Immature natural killer cell (primary cell): ENCODE measurements around the gene FMO1. TPM values are rescaled to one million over a fixed set of nuclear protein-coding genes. Genes with fewer than 3 reads are reported as not detected.

Experiments
- DNase-seq, 3 donors: peaks; one replicate each; pipeline ENCODE4 v3.0.0; 2022; ENCODE audit warnings: mixed read lengths in 1 of 3
- H3K27ac Mint-ChIP-seq, 6 donors: one replicate each; pipeline ENCODE4 v1.8.0; 2020; ENCODE audit warnings: mixed read lengths in 6 of 6, mild to moderate bottlenecking in 5 of 6, inconsistent platforms in 4 of 6, moderate library complexity in 3 of 6
- H3K27me3 Mint-ChIP-seq, 3 donors: one replicate each; pipeline ENCODE4 v1.8.0; 2020 to 2021; ENCODE audit warnings: low read depth in 3 of 3, mild to moderate bottlenecking in 3 of 3, mixed read lengths in 3 of 3, moderate library complexity in 3 of 3, inconsistent platforms in 1 of 3
- H3K36me3 Mint-ChIP-seq, 3 donors: one replicate each; pipeline ENCODE4 v1.8.0; 2020; ENCODE audit warnings: mixed read lengths in 3 of 3, inconsistent platforms in 2 of 3, mild to moderate bottlenecking in 2 of 3
- H3K4me1 Mint-ChIP-seq, 2 donors: one replicate each; pipeline ENCODE4 v1.8.0; 2020; ENCODE audit warnings: inconsistent platforms in 2 of 2, mild to moderate bottlenecking in 2 of 2, mixed read lengths in 2 of 2, moderate library complexity in 1 of 2
- H3K4me3 Mint-ChIP-seq, 5 donors: one replicate each; pipeline ENCODE4 v1.8.0; 2020; ENCODE audit warnings: mild to moderate bottlenecking in 5 of 5, mixed read lengths in 5 of 5, inconsistent platforms in 3 of 5, moderate library complexity in 3 of 5
- H3K9me3 Mint-ChIP-seq, 6 donors: one replicate each; pipeline ENCODE4 v1.8.0; 2020; ENCODE audit warnings: mild to moderate bottlenecking in 6 of 6, mixed read lengths in 6 of 6, inconsistent platforms in 4 of 6, moderate library complexity in 3 of 6
- polyA plus RNA-seq, 3 donors: library from polyadenylated mRNA; unstranded; fragments of 300-500 nt; fragmentation: Illumina TruSeq; gene quantifications; one replicate each; pipeline ENCODE4 v1.2.3, GENCODE V29; 2021

FMO1 gene
- polyA plus RNA-seq, 3 donors from 2014 or later: not detected

- H3K4me3 Mint-ChIP-seq: peak overlapping the region in 4 of 5 donors; percentile 66 to 77 (median 74)
- no peaks in the 10 kb centered on the region for H3K36me3 Mint-ChIP-seq
- H3K27ac Mint-ChIP-seq: no peak overlapping the region
- H3K9me3 Mint-ChIP-seq: no peaks in the 10 kb centered on the region
- no peak for DNase-seq
- peaks cover 7 to 12% of the 10 kb centered on the region in 2 donors for H3K4me1 Mint-ChIP-seq
- H3K27me3 Mint-ChIP-seq: peaks cover 5 to 30% (median 12%) of the 10 kb centered on the region in 3 donors
Measured at GRCh38 chr1:171251042-171251951, 3.0 kb downstream of the FMO1 start.

DNA sequence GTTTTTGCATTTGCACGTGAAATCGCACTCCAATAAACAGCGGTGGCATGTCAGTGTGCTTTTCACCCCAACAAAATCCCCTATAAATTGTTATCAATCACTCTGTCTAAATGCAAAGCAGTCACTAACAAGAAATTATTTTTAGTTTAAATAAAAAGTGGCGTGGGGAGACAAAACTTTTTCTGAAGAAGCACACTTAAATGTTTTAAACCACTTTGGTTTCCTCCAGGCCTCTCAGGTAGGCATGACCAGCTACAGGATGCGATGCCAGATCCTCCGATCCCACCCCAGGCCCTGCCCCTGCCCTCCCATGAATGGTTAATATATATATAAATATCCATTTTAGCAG, 3.6 kb downstream of the FMO1 start:
- peak overlapping the region in 2 of 5 donors; percentile 77 for H3K4me3 Mint-ChIP-seq
- H3K36me3 Mint-ChIP-seq: no peaks in the 10 kb centered on the region
- H3K9me3 Mint-ChIP-seq: no peaks in the 10 kb centered on the region
- peaks cover 5 to 33% (median 12%) of the 10 kb centered on the region in 3 donors for H3K27me3 Mint-ChIP-seq
- peaks cover 7 to 12% of the 10 kb centered on the region in 2 donors for H3K4me1 Mint-ChIP-seq
- no peak overlapping the region for H3K27ac Mint-ChIP-seq
- DNase-seq: no peak

DNA sequence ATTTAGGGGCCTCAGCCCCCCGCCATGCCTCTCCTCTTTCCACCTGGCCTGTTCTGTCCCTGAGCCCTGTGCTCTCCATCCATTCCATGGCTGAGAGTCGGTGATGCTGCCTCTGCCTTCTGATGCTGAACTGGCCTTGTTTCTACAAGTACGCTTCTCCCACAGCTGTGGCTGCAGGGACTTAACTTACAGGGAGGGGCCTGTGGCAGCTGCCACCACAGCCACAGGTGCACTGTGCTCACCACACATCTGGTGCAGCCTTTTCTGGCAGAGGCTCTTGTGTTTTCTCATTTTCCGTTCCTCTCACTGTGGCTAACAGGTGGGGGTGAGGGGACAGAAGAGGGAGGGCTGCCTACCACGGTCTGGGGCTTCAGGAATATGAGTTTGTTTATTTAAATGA, 4.2 kb downstream of the FMO1 start:
- no peaks in the 10 kb centered on the region for H3K9me3 Mint-ChIP-seq
- no peaks in the 10 kb centered on the region for H3K36me3 Mint-ChIP-seq
- peaks cover 7 to 12% of the 10 kb centered on the region in 2 donors for H3K4me1 Mint-ChIP-seq
- peaks cover 5 to 32% (median 11%) of the 10 kb centered on the region in 3 donors for H3K27me3 Mint-ChIP-seq
- peak overlapping the region in 3 of 5 donors; percentile 42 to 60 (median 50) for H3K4me3 Mint-ChIP-seq
- no peak for DNase-seq
- H3K27ac Mint-ChIP-seq: no peak overlapping the region

GRCh38 chr1:171254859-171255258, 6.6 kb downstream of the FMO1 start:
- Mint-ChIP-seq H3K36me3 (no peaks in the 10 kb centered on the region), H3K9me3 (no peaks in the 10 kb centered on the region), H3K4me1 (peaks cover 7 to 12% of the 10 kb centered on the region in 2 donors), H3K27ac (no peak overlapping the region), H3K4me3 (no peak overlapping the region), H3K27me3 (peaks cover 3 to 30% (median 5%) of the 10 kb centered on the region in 3 donors)
- DNase-seq: no peak

- H3K4me1 Mint-ChIP-seq: peaks cover 2 to 12% of the 10 kb centered on the region in 2 donors
- no peak overlapping the region for H3K4me3 Mint-ChIP-seq
- no peaks in the 10 kb centered on the region for H3K9me3 Mint-ChIP-seq
- peaks cover 3 to 19% (median 5%) of the 10 kb centered on the region in 3 donors for H3K27me3 Mint-ChIP-seq
- DNase-seq: no peak
- no peaks in the 10 kb centered on the region for H3K36me3 Mint-ChIP-seq
- H3K27ac Mint-ChIP-seq: no peak overlapping the region
Measured at GRCh38 chr1:171256940-171257606, 8.8 kb downstream of the FMO1 start.

GRCh38 chr1:171257607-171258076, 9.3 kb downstream of the FMO1 start:
- H3K36me3 Mint-ChIP-seq: no peaks in the 10 kb centered on the region
- no peaks in the 10 kb centered on the region for H3K9me3 Mint-ChIP-seq
- no peak for DNase-seq
- no peak overlapping the region for H3K27ac Mint-ChIP-seq
- peaks cover 2 to 15% (median 3%) of the 10 kb centered on the region in 3 donors for H3K27me3 Mint-ChIP-seq
- H3K4me1 Mint-ChIP-seq: peaks cover 0 to 7% of the 10 kb centered on the region in 2 donors
- H3K4me3 Mint-ChIP-seq: no peak overlapping the region

DNA sequence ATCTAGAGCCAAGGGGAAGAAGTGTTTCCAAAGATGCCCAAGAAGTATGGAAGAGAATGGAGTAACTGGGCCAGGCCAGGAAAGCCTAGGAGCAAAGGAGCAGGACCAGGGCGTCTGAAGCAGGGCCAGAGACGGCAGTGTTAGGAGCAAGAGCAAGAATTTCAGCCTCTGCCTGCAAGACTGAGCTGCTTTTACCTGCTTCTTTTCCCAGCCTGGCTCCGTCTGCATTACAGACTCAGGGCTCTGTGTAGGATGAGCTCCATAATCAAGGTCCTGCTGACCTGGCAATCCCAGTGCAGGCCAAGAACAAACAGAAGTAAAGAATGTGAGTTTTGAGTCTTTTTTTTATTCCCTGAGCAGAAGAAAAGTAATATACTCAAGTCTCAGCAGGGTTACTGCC, 10.1 kb downstream of the FMO1 start:
- Mint-ChIP-seq H3K27ac (no peak overlapping the region), H3K4me3 (no peak overlapping the region), H3K4me1 (no peaks in the 10 kb centered on the region), H3K9me3 (no peaks in the 10 kb centered on the region), H3K27me3 (peaks cover 0 to 10% (median 2%) of the 10 kb centered on the region in 3 donors), H3K36me3 (no peaks in the 10 kb centered on the region)
- DNase-seq: no peak

GRCh38 chr1:171258943-171259342, 10.6 kb downstream of the FMO1 start:
- H3K36me3 Mint-ChIP-seq: no peaks in the 10 kb centered on the region
- H3K27ac Mint-ChIP-seq: no peak overlapping the region
- no peak overlapping the region for H3K4me3 Mint-ChIP-seq
- H3K9me3 Mint-ChIP-seq: no peaks in the 10 kb centered on the region
- DNase-seq: no peak
- H3K27me3 Mint-ChIP-seq: peaks cover 0 to 11% (median 2%) of the 10 kb centered on the region in 3 donors
- no peaks in the 10 kb centered on the region for H3K4me1 Mint-ChIP-seq

- Mint-ChIP-seq H3K27ac (no peak overlapping the region), H3K36me3 (no peaks in the 10 kb centered on the region), H3K27me3 (peaks cover 0 to 9% (median 1%) of the 10 kb centered on the region in 3 donors), H3K9me3 (no peaks in the 10 kb centered on the region), H3K4me1 (no peaks in the 10 kb centered on the region), H3K4me3 (no peak overlapping the region)
- DNase-seq: no peak
Measured at GRCh38 chr1:171261336-171261735, 13.0 kb downstream of the FMO1 start.

DNA sequence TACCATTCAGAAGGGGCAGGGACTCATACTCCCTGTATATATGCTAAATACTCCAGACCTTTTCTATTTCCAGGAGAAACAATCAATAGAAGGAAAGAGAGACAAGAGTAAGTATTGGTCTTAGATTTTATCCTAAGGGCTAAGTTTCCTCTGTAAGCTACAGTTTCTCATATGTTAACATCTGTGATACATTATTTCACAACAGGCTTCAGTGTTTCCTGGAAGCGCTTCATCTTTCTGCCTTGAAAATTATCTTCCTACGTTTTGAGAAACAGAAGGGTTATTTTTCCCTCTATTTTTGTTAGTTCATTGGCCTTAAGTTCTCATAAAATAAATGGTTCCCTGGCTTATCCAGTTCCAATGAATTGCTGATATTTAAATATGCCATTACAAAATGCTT, 15.6 kb downstream of the FMO1 start:
- peaks cover 0 to 9% (median 1%) of the 10 kb centered on the region in 3 donors for H3K27me3 Mint-ChIP-seq
- H3K27ac Mint-ChIP-seq: no peak overlapping the region
- no peaks in the 10 kb centered on the region for H3K9me3 Mint-ChIP-seq
- DNase-seq: no peak
- no peaks in the 10 kb centered on the region for H3K36me3 Mint-ChIP-seq
- no peak overlapping the region for H3K4me3 Mint-ChIP-seq
- no peaks in the 10 kb centered on the region for H3K4me1 Mint-ChIP-seq

DNA sequence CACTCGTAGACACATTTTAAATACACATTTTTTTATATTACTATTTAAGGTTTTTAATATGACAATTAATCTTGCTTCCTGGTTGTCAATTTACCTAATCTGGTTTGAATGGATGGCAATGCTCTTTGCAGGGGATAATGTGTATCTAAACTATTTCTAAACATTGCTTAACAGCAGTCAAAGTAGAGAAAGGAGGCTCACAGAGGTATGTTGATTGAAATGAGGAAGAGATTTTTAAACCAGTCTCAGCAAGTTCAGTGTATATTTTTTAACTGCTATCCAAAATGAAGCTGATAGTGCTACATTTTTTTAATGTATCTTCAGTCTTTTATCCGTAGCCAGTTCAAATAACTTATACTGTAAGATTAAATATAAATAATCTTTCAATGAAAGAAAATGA, 17.4 kb downstream of the FMO1 start:
- no peak for DNase-seq
- H3K36me3 Mint-ChIP-seq: no peaks in the 10 kb centered on the region
- no peak overlapping the region for H3K27ac Mint-ChIP-seq
- H3K27me3 Mint-ChIP-seq: peaks cover 0 to 14% (median 1%) of the 10 kb centered on the region in 3 donors
- no peak overlapping the region for H3K4me3 Mint-ChIP-seq
- no peaks in the 10 kb centered on the region for H3K9me3 Mint-ChIP-seq
- no peaks in the 10 kb centered on the region for H3K4me1 Mint-ChIP-seq

- H3K9me3 Mint-ChIP-seq: no peaks in the 10 kb centered on the region
- no peak overlapping the region for H3K4me3 Mint-ChIP-seq
- DNase-seq: no peak
- no peaks in the 10 kb centered on the region for H3K36me3 Mint-ChIP-seq
- no peaks in the 10 kb centered on the region for H3K4me1 Mint-ChIP-seq
- peaks cover 0 to 21% (median 4%) of the 10 kb centered on the region in 3 donors for H3K27me3 Mint-ChIP-seq
- H3K27ac Mint-ChIP-seq: no peak overlapping the region
Measured at GRCh38 chr1:171266930-171267329, 18.6 kb downstream of the FMO1 start.

DNA sequence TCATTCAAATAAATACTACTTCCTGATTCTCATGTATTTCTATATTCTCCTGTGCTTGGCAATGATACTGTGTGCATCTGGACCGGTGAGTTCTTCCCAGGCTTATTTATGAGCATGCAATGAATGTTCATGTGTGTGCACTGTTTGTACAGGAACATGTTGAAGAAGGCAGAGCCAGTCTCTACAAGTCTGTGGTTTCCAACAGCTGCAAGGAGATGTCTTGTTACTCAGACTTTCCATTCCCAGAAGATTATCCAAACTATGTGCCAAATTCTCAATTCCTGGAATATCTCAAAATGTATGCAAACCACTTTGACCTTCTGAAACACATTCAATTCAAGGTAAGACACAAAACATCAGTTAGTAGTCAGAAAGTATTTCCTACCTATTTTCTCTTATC, 19.1 kb downstream of the FMO1 start:
- Mint-ChIP-seq H3K4me3 (no peak overlapping the region), H3K27ac (no peak overlapping the region), H3K9me3 (no peaks in the 10 kb centered on the region), H3K4me1 (no peaks in the 10 kb centered on the region), H3K27me3 (peaks cover 0 to 23% (median 4%) of the 10 kb centered on the region in 3 donors), H3K36me3 (no peaks in the 10 kb centered on the region)
- no peak for DNase-seq

- DNase-seq: no peak
- no peak overlapping the region for H3K4me3 Mint-ChIP-seq
- no peak overlapping the region for H3K27ac Mint-ChIP-seq
- H3K36me3 Mint-ChIP-seq: no peaks in the 10 kb centered on the region
- peaks cover 0 to 2% (median 0%) of the 10 kb centered on the region in 6 donors for H3K9me3 Mint-ChIP-seq
- no peaks in the 10 kb centered on the region for H3K4me1 Mint-ChIP-seq
- peaks cover 0 to 23% (median 3%) of the 10 kb centered on the region in 3 donors for H3K27me3 Mint-ChIP-seq
Measured at GRCh38 chr1:171270806-171271205, 22.5 kb downstream of the FMO1 start.
